ENCODE measurements around the gene ANO7. TPM values are rescaled to one million over a fixed set of nuclear protein-coding genes. Genes with fewer than 3 reads are reported as not detected.

Gene ANO7
- polyA plus RNA-seq, 1 of the 3 experiments (the other 2 are of a cell fraction): 0.81 TPM

DNA sequence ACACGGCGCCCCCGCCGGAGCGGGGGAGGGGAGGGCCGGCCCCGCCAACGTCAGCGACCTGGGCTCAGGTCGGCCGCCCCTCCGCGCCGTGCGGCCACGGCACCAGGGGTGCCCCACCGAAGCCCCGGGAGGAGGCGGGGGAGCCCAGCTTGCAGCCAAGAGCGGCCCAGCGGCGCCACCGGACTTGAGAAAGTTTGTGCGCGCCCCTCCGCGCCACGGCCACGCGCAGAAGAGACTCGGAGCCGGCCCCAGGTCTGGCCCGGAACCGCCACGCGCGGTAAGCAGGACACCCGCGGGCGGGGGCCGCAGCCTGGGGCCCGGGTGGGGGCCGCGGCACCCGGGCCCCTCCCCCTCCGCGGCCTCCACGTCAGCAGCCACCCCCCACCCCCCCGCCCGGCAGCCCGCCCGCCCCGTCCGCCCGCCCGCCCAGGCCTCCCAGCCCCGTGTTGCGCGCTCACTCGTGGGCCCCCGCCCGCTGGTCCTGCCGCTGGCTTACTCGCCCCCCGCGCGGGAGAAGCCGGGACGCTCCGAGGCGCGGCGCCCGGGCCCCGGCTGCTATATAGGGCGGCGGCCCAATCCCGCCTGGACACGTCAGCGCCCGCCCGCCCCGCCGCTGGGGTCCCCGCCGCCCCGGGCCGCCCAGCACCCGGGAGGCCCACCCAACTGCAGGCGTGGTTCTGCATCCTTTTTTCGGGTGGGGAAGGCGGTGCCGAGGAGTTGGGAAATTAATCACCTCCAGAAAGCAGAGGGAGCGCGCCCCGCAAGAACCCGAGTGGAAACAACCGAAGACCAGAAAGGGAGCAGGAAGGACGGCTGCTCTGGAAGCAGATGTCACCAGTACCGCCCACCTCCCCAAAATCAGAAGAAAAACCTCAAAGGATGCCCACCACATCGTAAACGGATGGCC lies 84.1 kb downstream of the ANO7 start:
- Histone ChIP-seq H3K9ac (peak overlapping the region; percentile 87), H3K4me2 (peak overlapping the region; percentile 93), H2AFZ (ENCODE audit: low read depth) (peak overlapping the region; percentile 78; the same call in 1 of the 2 replicates), H3K9me3 (peaks cover 9% of the 10 kb centered on the region; the same call in 1 of the 2 replicates), H3F3A (replicated peaks; ENCODE audit: insufficient read depth) (peaks cover 12% of the 10 kb centered on the region), H3K79me2 (ENCODE audit: insufficient read depth) (peaks cover 96% of the 10 kb centered on the region), H4K20me1 (ENCODE audit: insufficient read depth) (peaks cover 45% of the 10 kb centered on the region), H3K4me1 (ENCODE audit: control insufficient read depth in 1 of 2, insufficient read depth in 2 of 2, low read depth in 1 of 2, low read length in 1 of 2) (peaks cover 19 to 38% of the 10 kb centered on the region in 2 experiments; a peak in 3 of 4 replicates), H3K4me3 (ENCODE audit: low read depth in 2 of 2, low read length in 1 of 2) (peak overlapping the region; percentile 77 to 87), H3K27ac (ENCODE audit: low read depth in 2 of 2, low read length in 1 of 2) (peak overlapping the region; percentile 69 to 76), H3K36me3 (replicated peaks in 1 of 2; ENCODE audit: control insufficient read depth in 1 of 2, insufficient read depth in 2 of 2, low read length in 1 of 2) (peaks cover 11 to 15% of the 10 kb centered on the region in 2 experiments), H3K9me2 (no peaks in the 10 kb centered on the region), H3K27me3 (ENCODE audit: insufficient read depth) (no peaks in the 10 kb centered on the region)
- peak; percentile 92 for DNase-seq
- 4% methylated on average over 24 of the region's 102 CpGs for WGBS (ENCODE audit: low lambda C conversion rate)
- TF ChIP-seq POLR2AphosphoS5 (IDR thresholded peaks at IDR 0.05; ENCODE audit: low read depth, low read length) (peak; percentile 62), GATA2 (CRISPR knock-in tag; IDR thresholded peaks at IDR 0.05) (no peak), RXRA (IDR thresholded peaks at IDR 0.05; ENCODE audit: borderline replicate concordance, low read depth) (no peak), JUND (IDR thresholded peaks at IDR 0.05) (no peak), SMC3 (IDR thresholded peaks at IDR 0.05; ENCODE audit: low read depth, low read length) (no peak), TCF12 (IDR thresholded peaks at IDR 0.05) (no peak), TAF1 (IDR thresholded peaks at IDR 0.05; ENCODE audit: borderline replicate concordance, low read depth, low read length) (0 out of 2 replicates have a peak, but pooled peaks have one; percentile 29), EZH2phosphoT487 (IDR thresholded peaks at IDR 0.05; ENCODE audit: borderline replicate concordance, low read depth) (no peak)
- ChIA-PET POLR2A (interaction anchor here (0.5 kb wide), 1 partner anchor 127 kb away, joined by 3 read pairs; no protein-coding TSS in a partner anchor), CTCF (no interaction called here)

DNA sequence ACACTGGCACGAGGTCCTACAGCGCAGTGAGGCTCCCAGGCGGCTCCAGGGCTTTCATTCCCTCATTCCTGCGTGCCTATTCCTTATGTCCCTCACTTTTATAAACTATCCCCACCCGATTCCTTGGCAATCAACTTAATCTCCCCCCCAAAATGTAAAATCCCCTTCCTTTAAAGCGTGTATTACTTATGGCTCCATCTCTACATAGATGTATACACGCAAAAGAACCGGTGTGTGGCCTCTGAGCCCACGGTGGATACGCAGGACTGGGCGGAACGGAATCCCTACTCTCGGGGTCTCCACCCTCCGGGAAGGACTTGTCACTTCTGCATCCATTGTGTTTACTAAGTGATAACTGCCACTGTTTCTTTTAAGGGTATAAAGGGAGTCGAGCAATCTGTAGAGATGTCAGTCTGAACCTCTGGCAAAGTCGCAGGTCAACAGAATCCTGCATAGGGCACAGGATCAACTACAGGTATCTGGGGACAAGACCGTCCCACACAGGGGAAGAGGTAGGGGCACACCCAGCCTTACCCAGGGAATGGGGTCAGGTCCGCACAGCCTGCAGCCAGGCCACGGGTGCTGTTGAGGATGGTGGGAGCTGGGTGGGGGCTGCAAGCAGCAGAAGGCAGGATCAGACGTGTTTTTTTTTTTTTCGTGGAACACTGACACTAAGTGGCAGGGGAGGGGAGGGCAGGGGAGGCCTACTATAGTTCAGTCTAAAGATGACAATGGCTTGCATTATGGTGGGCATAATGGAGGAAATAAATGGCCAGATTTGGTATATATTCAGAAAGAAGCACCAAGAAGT lies 84.9 kb downstream of the ANO7 start:
- H2AFZ ChIP-seq (ENCODE audit: low read depth): peak overlapping the region; percentile 78; the same call in 1 of the 2 replicates
- TF ChIP-seq FOXM1 (IDR thresholded peaks at IDR 0.05; ENCODE audit: low read depth): no peak
- TF ChIP-seq, protein P1, sequence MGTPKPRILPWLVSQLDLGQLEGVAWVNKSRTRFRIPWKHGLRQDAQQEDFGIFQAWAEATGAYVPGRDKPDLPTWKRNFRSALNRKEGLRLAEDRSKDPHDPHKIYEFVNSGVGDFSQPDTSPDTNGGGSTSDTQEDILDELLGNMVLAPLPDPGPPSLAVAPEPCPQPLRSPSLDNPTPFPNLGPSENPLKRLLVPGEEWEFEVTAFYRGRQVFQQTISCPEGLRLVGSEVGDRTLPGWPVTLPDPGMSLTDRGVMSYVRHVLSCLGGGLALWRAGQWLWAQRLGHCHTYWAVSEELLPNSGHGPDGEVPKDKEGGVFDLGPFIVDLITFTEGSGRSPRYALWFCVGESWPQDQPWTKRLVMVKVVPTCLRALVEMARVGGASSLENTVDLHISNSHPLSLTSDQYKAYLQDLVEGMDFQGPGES (IDR thresholded peaks at IDR 0.05; ENCODE audit: low read depth, low read length): no peak
- TF ChIP-seq, protein P2, sequence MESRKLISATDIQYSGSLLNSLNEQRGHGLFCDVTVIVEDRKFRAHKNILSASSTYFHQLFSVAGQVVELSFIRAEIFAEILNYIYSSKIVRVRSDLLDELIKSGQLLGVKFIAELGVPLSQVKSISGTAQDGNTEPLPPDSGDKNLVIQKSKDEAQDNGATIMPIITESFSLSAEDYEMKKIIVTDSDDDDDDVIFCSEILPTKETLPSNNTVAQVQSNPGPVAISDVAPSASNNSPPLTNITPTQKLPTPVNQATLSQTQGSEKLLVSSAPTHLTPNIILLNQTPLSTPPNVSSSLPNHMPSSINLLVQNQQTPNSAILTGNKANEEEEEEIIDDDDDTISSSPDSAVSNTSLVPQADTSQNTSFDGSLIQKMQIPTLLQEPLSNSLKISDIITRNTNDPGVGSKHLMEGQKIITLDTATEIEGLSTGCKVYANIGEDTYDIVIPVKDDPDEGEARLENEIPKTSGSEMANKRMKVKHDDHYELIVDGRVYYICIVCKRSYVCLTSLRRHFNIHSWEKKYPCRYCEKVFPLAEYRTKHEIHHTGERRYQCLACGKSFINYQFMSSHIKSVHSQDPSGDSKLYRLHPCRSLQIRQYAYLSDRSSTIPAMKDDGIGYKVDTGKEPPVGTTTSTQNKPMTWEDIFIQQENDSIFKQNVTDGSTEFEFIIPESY (IDR thresholded peaks at IDR 0.05; ENCODE audit: borderline replicate concordance, low read depth): no peak
- no peak for TF ChIP-seq POLR2AphosphoS5 (IDR thresholded peaks at IDR 0.05; ENCODE audit: low read depth, low read length)
- TF ChIP-seq, protein P3, sequence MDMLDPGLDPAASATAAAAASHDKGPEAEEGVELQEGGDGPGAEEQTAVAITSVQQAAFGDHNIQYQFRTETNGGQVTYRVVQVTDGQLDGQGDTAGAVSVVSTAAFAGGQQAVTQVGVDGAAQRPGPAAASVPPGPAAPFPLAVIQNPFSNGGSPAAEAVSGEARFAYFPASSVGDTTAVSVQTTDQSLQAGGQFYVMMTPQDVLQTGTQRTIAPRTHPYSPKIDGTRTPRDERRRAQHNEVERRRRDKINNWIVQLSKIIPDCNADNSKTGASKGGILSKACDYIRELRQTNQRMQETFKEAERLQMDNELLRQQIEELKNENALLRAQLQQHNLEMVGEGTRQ (IDR thresholded peaks at IDR 0.05; ENCODE audit: borderline replicate concordance, low read depth, low read length): no peak
- TF ChIP-seq MXI1 (IDR thresholded peaks at IDR 0.05; ENCODE audit: low read depth, low read length): no peak
- TF ChIP-seq GABPA (IDR thresholded peaks at IDR 0.05; ENCODE audit: low read depth): no peak
- TF ChIP-seq, protein P4, sequence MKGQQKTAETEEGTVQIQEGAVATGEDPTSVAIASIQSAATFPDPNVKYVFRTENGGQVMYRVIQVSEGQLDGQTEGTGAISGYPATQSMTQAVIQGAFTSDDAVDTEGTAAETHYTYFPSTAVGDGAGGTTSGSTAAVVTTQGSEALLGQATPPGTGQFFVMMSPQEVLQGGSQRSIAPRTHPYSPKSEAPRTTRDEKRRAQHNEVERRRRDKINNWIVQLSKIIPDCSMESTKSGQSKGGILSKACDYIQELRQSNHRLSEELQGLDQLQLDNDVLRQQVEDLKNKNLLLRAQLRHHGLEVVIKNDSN (IDR thresholded peaks at IDR 0.05; ENCODE audit: borderline replicate concordance, low read depth): no peak
- no peak for TF ChIP-seq JUND (IDR thresholded peaks at IDR 0.05)
- TF ChIP-seq, protein P5, sequence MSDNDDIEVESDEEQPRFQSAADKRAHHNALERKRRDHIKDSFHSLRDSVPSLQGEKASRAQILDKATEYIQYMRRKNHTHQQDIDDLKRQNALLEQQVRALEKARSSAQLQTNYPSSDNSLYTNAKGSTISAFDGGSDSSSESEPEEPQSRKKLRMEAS (IDR thresholded peaks at IDR 0.05; ENCODE audit: low read depth): no peak
- no peak for TF ChIP-seq TEAD4 (IDR thresholded peaks at IDR 0.05; ENCODE audit: borderline replicate concordance, insufficient read depth)
- no peak for TF ChIP-seq FOSL2 (IDR thresholded peaks at IDR 0.05; ENCODE audit: borderline replicate concordance, low read depth)
- TF ChIP-seq EZH2phosphoT487 (IDR thresholded peaks at IDR 0.05; ENCODE audit: borderline replicate concordance, low read depth): no peak
- TF ChIP-seq RXRA (IDR thresholded peaks at IDR 0.05; ENCODE audit: borderline replicate concordance, low read depth): no peak
- TF ChIP-seq TCF12 (IDR thresholded peaks at IDR 0.05): no peak

More for the DNA sequence above, 84.9 kb downstream of the ANO7 start:
- peaks cover 19 to 35% of the 10 kb centered on the region in 2 experiments; a peak in 3 of 4 replicates for H3K4me1 ChIP-seq (ENCODE audit: control insufficient read depth in 1 of 2, insufficient read depth in 2 of 2, low read depth in 1 of 2, low read length in 1 of 2)
- DNase-seq: peak; percentile 32
- peaks cover 12% of the 10 kb centered on the region for H3F3A ChIP-seq (replicated peaks; ENCODE audit: insufficient read depth)
- peak overlapping the region; percentile 62 to 63; a peak in 3 of 4 replicates for H3K27ac ChIP-seq (ENCODE audit: low read depth in 2 of 2, low read length in 1 of 2)
- H4K20me1 ChIP-seq (ENCODE audit: insufficient read depth): peaks cover 36% of the 10 kb centered on the region
- peaks cover 7 to 11% of the 10 kb centered on the region in 2 experiments for H3K36me3 ChIP-seq (replicated peaks in 1 of 2; ENCODE audit: control insufficient read depth in 1 of 2, insufficient read depth in 2 of 2, low read length in 1 of 2)
- H3K9ac ChIP-seq: peak overlapping the region; percentile 87; the same call in 1 of the 2 replicates
- CTCF ChIA-PET: interaction anchor here (1.8 kb wide), 1 partner anchor 29 kb away, joined by 7 read pairs; no protein-coding TSS in a partner anchor
- peaks cover 96% of the 10 kb centered on the region for H3K79me2 ChIP-seq (ENCODE audit: insufficient read depth)
- H3K4me2 ChIP-seq: peak overlapping the region; percentile 77
- 80% methylated on average over 21 of the region's 21 CpGs for WGBS (ENCODE audit: low lambda C conversion rate)
- no peaks in the 10 kb centered on the region for H3K27me3 ChIP-seq (ENCODE audit: insufficient read depth)
- peak overlapping the region; percentile 54 to 87 for H3K4me3 ChIP-seq (ENCODE audit: low read depth in 2 of 2, low read length in 1 of 2)
- POLR2A ChIA-PET: no interaction called here
- H3K9me3 ChIP-seq: peaks cover 9% of the 10 kb centered on the region; the same call in 1 of the 2 replicates
- no peaks in the 10 kb centered on the region for H3K9me2 ChIP-seq

All from SK-N-SH (cell line).